ENCODE measurements around the gene ZNF853. TPM values are rescaled to one million over a fixed set of nuclear protein-coding genes. Genes with fewer than 3 reads are reported as not detected.
"Not testable (repeated sequence)": the region's sequence is repeated elsewhere in the genome, so short reads cannot be mapped to it uniquely, and the experiment has no call there.

ZNF853 gene
- total RNA-seq, 2 experiments from 2014 or later, result 0.55 to 0.60 TPM

- Histone ChIP-seq H3K79me2 (ENCODE audit: insufficient read depth, low read depth, low read length) (peaks cover 17% of the 10 kb centered on the region; the same call in 1 of the 2 replicates), H4K20me1 (ENCODE audit: insufficient read depth, low read length) (no peaks in the 10 kb centered on the region), H2AFZ (ENCODE audit: low read length) (no peak overlapping the region), H3K4me3 (ENCODE audit: low read depth, low read length, poor library complexity, severe bottlenecking) (no peak overlapping the region), H3K27ac (ENCODE audit: low read depth, low read length, poor library complexity, severe bottlenecking) (peak overlapping the region; percentile 19), H3K9me2 (ENCODE audit: insufficient read depth, low read length) (no peaks in the 10 kb centered on the region), H3K9me3 (ENCODE audit: low read length) (0 out of 2 replicates have a peak, but pooled peaks cover 6% of the 10 kb centered on the region), H3K4me1 (ENCODE audit: insufficient read depth, low read length, poor library complexity, severe bottlenecking) (peaks cover 53% of the 10 kb centered on the region), H3K36me3 (ENCODE audit: insufficient read depth, low read length) (peaks cover 4% of the 10 kb centered on the region; the same call in 1 of the 2 replicates), H3K4me2 (ENCODE audit: low read length) (peak overlapping the region; percentile 52)
- no TSS peak for BruUV-seq (replicated peaks)
- CTCF ChIA-PET (ENCODE audit: unreplicated experiment), result interaction anchor here (0.7 to 1.2 kb wide), 2 partner anchors 15 to 16 kb away, joined by 3 to 4 read pairs; no protein-coding TSS in a partner anchor
- DNase-seq (ENCODE audit: low spot score), result no peak
- no peak for TF ChIP-seq EZH2phosphoT487 (IDR thresholded peaks at IDR 0.05; ENCODE audit: borderline replicate concordance, low read depth, low read length)
- no peak for TF ChIP-seq CTCF (conservative IDR thresholded peaks at IDR 0.05; ENCODE audit: low read length)
- intact Hi-C loops (cut with micrococcal nuclease; ENCODE audit: unreplicated experiment), result no loop called here
- POLR2A ChIA-PET, result interaction anchor here (0.5 to 2.0 kb wide), 8 partner anchors 15 to 122 kb away, joined by 3 to 8 read pairs (median 5); partner anchors contain the start of gene INTS15
These were observed 40.0 kb upstream of the ZNF853 start for GRCh38 chr7:6575281-6576023.

- H3K4me2 ChIP-seq (ENCODE audit: low read length), result peak overlapping the region; percentile 52
- TSS peak; percentile 86 for BruUV-seq (replicated peaks)
- no peak overlapping the region for H2AFZ ChIP-seq (ENCODE audit: low read length)
- CTCF ChIA-PET (ENCODE audit: unreplicated experiment), result interaction anchor here (0.7 to 1.2 kb wide), 2 partner anchors 14 to 17 kb away, joined by 3 to 4 read pairs; no protein-coding TSS in a partner anchor
- no peak for DNase-seq (ENCODE audit: low spot score)
- H3K9me2 ChIP-seq (ENCODE audit: insufficient read depth, low read length), result no peaks in the 10 kb centered on the region
- H4K20me1 ChIP-seq (ENCODE audit: insufficient read depth, low read length), result no peaks in the 10 kb centered on the region
- H3K9me3 ChIP-seq (ENCODE audit: low read length), result 0 out of 2 replicates have a peak, but pooled peaks cover 6% of the 10 kb centered on the region
- peak overlapping the region; percentile 87 for H3K4me3 ChIP-seq (ENCODE audit: low read depth, low read length, poor library complexity, severe bottlenecking)
- peaks cover 25% of the 10 kb centered on the region; the same call in 1 of the 2 replicates for H3K79me2 ChIP-seq (ENCODE audit: insufficient read depth, low read depth, low read length)
- intact Hi-C loops (cut with micrococcal nuclease; ENCODE audit: unreplicated experiment), result no loop called here
- POLR2A ChIA-PET, result interaction anchor here (0.5 to 2.0 kb wide), 8 partner anchors 14 to 240 kb away, joined by 3 to 8 read pairs (median 5); partner anchors contain the start of gene INTS15
- H3K27ac ChIP-seq (ENCODE audit: low read depth, low read length, poor library complexity, severe bottlenecking), result peak overlapping the region; percentile 19
- TF ChIP-seq EZH2phosphoT487 (IDR thresholded peaks at IDR 0.05; ENCODE audit: borderline replicate concordance, low read depth, low read length) (no peak), CTCF (conservative IDR thresholded peaks at IDR 0.05; ENCODE audit: low read length) (no peak)
- peaks cover 61% of the 10 kb centered on the region for H3K4me1 ChIP-seq (ENCODE audit: insufficient read depth, low read length, poor library complexity, severe bottlenecking)
- H3K36me3 ChIP-seq (ENCODE audit: insufficient read depth, low read length), result peaks cover 10% of the 10 kb centered on the region; the same call in 1 of the 2 replicates
These were observed 39.2 kb upstream of the ZNF853 start for GRCh38 chr7:6576024-6576866.

- H3K4me1 ChIP-seq (ENCODE audit: insufficient read depth, low read length, poor library complexity, severe bottlenecking), result peaks cover 67% of the 10 kb centered on the region
- H3K9me2 ChIP-seq (ENCODE audit: insufficient read depth, low read length); CTCF ChIA-PET (ENCODE audit: unreplicated experiment); H2AFZ ChIP-seq (ENCODE audit: low read length); H4K20me1 ChIP-seq (ENCODE audit: insufficient read depth, low read length); H3K36me3 ChIP-seq (ENCODE audit: insufficient read depth, low read length); BruUV-seq (replicated peaks); H3K9me3 ChIP-seq (ENCODE audit: low read length): not testable (repeated sequence)
- DNase-seq (ENCODE audit: low spot score), result peak; percentile 36
- peak overlapping the region; percentile 71 for H3K4me2 ChIP-seq (ENCODE audit: low read length)
- peak overlapping the region; percentile 79 for H3K27ac ChIP-seq (ENCODE audit: low read depth, low read length, poor library complexity, severe bottlenecking)
- H3K79me2 ChIP-seq (ENCODE audit: insufficient read depth, low read depth, low read length), result peaks cover 25% of the 10 kb centered on the region; the same call in 1 of the 2 replicates
- POLR2A ChIA-PET, result interaction anchor here (0.6 to 1.9 kb wide), 3 partner anchors 12 to 27 kb away, joined by 3 to 7 read pairs (median 4); no protein-coding TSS in a partner anchor
- intact Hi-C loops (cut with micrococcal nuclease; ENCODE audit: unreplicated experiment), result loop anchor here (1.0 kb wide), 1 partner anchor 13 kb away; the partner anchor contains the start of gene INTS15
- peak overlapping the region; percentile 87 for H3K4me3 ChIP-seq (ENCODE audit: low read depth, low read length, poor library complexity, severe bottlenecking)
These were observed 38.5 kb upstream of the ZNF853 start for GRCh38 chr7:6576867-6577368.

Measured in OCI-LY7 (cell line).